ENCODE data around the gene DIP2C.

GRCh38 chr10:517241-517830 lies 172.1 kb downstream of the DIP2C start:
- TF ChIP-seq BHLHE40 (IDR thresholded peaks at IDR 0.05; ENCODE audit: borderline replicate concordance) (no peak), ZNF384 (IDR thresholded peaks at IDR 0.05) (no peak), NFRKB (IDR thresholded peaks at IDR 0.05) (no peak), ELF4 (IDR thresholded peaks at IDR 0.05) (no peak), TARDBP (IDR thresholded peaks at IDR 0.05) (no peak), FOXM1 (IDR thresholded peaks at IDR 0.05; ENCODE audit: borderline replicate concordance) (no peak), PKNOX1 (IDR thresholded peaks at IDR 0.05) (peak; percentile 34; the same call in 1 of the 2 replicates), SUZ12 (IDR thresholded peaks at IDR 0.05) (no peak), LEF1 (IDR thresholded peaks at IDR 0.05; ENCODE audit: borderline replicate concordance) (no peak), FOXA1 (IDR thresholded peaks at IDR 0.05) (no peak), SP1 (IDR thresholded peaks at IDR 0.05) (no peak), HDGF (IDR thresholded peaks at IDR 0.05; ENCODE audit: borderline replicate concordance) (no peak), ARNT (IDR thresholded peaks at IDR 0.05) (no peak)

Measured in HEK293T (cell line).